HG03520 (cell line): ENCODE results near the gene IDUA.

Experiments
- ATAC-seq: cut with Tn5 transposase; IDR thresholded peaks from one replicate; pipeline ENCODE4 v1.9.1; 2021; ENCODE audit warnings: mild to moderate bottlenecking, moderate library complexity; ENCODE audit not compliant: unreplicated experiment

IDUA gene

DNA sequence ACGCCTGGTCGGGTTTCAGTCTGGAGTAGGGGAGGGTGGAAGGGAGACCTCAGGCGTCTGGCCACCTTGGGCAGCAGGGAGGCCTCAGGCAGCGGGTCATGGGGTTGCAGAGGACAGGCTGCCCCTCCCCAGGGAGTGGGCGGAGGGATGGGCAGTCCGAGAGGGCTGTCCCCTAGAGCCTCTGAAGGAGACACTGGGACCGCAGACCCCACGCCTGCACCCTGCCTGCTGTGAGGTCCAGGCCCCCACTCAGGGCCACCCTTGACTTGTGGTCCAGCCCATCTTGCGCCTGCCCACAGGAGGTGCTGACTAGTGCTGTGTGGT, 41.0 kb downstream of the IDUA start:
- no peak for ATAC-seq

DNA sequence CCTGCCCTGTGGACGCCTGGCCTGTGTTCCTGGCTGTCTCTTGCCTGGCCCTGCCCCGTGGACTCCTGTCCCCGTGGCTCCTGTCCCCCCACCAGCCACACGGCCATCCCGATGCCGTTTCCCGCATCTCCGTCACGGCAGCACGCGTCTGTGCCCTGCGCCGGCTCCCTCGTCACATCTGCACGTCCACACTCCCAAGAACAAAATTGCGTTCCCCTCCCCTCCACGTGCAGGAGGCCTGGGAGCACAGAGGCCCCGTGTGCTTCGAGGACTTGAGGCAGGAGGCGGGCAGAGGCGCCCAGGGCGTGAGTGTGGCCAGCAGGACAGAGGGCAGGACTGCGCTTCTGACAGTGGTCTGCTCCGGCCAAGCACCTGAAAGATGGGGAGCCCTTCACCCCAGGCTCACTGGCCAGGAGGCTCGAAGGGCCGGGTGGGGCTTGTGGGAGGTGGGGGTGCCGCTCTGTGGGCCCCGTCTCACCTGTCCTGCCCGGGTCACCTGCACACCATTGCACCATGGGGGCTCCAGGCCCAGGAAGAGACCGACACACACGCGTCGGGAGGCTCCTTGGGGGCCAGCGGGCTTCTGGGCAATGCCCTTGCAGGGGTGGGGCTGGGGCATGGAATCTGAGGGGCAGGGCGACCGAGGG, 41.9 kb downstream of the IDUA start:
- ATAC-seq, result no peak

DNA sequence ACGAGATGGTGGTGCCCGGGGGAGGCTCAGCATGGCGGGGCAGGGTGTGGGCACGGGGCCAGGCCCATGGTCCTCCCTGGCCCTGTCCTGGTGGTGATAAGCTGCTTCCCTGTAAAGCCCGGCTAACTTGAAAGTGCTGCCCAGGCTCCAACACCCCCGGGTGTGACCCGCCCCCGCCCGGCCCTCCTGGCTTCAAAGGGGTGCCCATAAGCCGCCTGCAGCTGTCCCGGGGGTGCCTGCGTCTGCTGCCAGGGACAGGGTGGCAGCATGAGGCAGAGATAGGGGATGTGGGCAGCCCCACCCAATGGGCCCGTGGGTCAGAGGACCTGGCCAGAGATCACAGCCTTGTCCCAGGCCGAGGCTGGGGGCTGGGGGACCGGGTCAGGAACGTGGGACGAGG, 42.7 kb downstream of the IDUA start:
- ATAC-seq, result no peak

DNA sequence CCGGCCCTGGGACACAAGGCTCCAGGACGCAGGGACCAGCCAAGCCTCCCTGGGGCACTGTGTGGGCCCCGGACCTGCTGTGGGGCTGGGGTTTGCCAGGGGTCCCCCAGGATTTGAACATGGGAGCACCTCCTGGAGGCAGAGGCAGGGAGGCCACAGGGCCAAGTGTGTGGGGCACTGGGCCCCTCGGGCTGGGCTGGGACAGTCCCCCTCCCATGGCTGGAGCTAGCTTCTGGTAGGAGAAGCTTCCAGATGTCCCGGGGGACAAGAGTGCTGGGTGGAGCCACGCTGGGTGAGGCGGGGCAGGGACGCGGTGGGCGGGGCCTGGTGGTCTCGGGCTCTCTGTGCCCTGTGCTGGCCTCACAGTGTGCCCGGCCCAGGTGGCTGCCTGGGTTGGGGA, 43.2 kb downstream of the IDUA start:
- ATAC-seq, result no peak

DNA sequence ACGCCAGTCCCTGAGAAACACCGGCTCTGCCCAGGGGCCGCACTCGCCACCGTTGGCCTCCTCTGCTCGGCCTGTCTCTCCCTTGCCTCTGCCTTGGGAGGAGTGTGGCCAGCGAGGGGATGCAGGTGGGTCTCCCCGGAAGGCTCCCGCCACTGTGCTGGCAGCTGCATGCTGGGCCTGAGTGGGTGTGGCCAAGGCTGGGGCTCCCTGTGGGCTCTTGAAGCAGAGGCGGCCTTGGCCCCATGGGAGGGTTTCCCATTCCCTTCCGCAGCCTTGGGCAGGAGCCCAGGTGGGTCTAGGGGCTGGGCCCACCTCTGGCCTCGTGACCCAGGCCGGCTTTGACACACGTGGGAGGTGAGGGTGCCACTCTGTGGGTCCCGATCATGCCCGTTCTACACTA, 43.7 kb downstream of the IDUA start:
- ATAC-seq, result no peak

- ATAC-seq, result no peak
These were observed 44.5 kb downstream of the IDUA start for GRCh38 chr4:1031346-1031745.

- no peak for ATAC-seq
These were observed 45.3 kb downstream of the IDUA start for GRCh38 chr4:1031956-1032795.

GRCh38 chr4:1032861-1033260, 46.0 kb downstream of the IDUA start:
- no peak for ATAC-seq

DNA sequence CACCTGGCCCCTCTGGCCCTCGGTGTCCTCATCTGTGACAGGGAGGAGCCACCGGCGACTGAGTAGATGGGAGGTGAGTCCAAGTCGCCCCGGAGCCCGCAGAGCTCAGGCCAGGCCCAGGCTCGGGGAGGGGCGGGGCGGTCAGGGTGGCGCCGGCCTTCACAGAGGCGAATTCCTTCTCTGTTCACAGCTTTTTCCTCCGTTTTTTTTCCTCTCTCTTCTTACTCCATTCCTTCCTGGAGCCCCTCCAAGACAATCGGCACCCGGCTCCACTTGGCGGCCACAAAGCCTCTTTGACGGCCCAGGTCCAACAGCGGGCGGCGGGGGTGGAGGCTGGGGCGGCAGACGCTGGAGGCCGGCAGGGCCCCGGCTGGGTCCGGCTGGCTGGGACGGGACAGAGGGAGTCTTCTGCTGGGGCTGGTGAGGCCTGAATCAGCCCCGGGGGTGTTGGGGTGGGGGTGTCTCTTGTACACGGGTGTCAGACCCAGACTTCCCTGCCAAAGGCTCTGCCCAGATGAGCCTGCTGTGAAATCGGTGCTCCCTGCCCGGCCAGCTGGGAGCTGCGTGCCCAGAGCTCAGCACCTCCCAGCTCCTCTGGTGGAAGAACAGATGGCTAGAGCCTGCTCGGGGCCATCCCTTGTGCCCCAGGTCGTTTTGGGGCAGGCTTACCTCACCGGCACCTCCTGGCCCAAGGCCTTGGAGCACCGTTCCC, 47.2 kb downstream of the IDUA start:
- no peak for ATAC-seq

- ATAC-seq, result no peak
These were observed 48.7 kb downstream of the IDUA start for GRCh38 chr4:1035510-1035909.

- no peak for ATAC-seq
These were observed 49.3 kb downstream of the IDUA start for GRCh38 chr4:1036095-1036494.

DNA sequence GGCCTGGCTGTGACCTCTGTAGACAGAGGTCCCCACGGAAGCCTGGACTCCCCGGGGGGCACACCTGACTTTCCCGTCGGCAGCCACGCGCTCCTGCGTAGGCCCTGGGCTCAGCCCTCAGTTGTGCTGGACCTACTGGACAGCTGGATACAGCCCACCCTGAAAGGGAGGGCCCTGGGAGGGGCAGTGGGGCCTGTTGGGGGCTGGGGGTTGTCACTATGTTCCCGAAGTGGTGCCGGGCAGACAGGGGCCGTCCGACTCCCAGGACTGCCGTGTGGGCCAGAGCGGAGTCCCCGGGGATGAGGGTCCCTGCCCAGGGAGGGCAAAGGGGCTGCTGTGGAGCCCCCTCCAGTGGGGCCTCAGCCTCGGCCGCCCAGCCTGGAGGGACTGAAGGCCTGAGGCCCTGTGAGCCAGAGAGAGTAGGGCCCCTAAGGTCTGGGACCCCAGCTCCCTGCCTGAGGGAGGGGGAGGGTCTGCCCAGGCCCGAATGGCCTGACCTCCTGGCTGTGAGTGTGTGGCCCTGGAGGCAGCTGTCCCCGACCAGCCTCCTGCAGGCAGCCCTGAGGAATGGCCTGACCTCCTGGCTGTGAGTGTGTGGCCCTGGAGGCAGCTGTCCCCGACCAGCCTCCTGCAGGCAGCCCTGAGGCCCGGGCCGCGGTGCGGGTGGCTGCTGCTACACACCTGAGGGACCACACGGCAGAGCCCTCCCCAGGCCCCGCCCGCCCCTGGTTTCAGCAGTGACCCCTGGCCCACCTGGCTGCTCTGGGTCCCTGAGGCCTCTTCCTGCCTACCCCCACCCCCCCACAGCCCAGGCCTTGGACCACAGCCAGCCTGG, 50.3 kb downstream of the IDUA start:
- no peak for ATAC-seq

DNA sequence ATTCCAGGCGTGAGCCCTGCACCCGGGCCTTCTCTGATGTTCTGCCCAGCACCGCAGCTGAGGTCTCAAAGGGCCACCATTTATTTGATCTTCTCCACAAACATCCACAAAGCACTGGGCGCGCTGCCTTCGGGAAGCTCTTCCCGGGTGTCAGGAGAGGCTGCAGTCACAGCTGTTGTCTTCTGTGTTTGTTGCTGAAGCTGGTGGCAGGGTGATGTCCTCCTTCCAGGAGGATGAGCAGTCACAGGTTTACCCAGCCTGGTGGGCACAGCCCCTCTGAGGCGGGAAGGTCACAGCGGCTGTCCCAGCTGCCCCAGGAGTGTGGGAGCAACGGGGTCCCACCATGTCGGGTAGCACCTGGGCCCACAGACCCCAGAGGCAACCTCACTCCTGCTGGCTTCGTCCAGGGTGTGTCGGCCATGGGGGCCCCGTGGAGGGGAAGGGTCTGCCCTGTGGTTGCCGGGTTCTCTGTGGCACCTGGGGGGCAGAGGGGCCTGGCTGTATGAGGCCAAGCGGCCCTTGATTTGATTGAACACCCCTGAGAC, 52.2 kb downstream of the IDUA start:
- no peak for ATAC-seq

GRCh38 chr4:1039493-1040343, 52.9 kb downstream of the IDUA start:
- ATAC-seq, result no peak

- no peak for ATAC-seq
These were observed 53.7 kb downstream of the IDUA start for GRCh38 chr4:1040344-1041146.

- no peak for ATAC-seq
These were observed 54.5 kb downstream of the IDUA start for GRCh38 chr4:1041147-1041935.

DNA sequence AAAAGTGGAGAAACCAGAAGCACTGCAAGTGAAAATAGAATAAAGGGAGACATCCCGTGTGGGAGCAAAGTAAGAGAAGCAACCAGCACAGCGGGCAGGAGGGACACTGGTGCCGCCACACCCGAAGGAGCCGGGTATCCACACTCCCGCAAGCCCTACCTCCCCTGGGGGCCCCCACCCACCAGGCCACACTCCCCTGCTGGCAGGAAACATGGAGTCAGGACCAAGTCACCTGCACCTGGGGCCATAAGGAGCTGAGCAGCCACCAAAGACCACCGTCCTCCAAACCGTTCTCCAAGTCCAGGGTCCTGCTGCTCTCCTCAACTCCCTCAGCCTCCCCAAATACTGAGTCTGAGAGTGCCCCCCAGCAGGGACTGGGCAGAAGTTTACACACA, 55.1 kb downstream of the IDUA start:
- ATAC-seq, result no peak

GRCh38 chr4:1042352-1043055, 55.7 kb downstream of the IDUA start:
- no peak for ATAC-seq
